Lower lobe of right lung (tissue), 2 donors: Measurements from ENCODE around the gene RTEL1. TPM values are rescaled to one million over a fixed set of nuclear protein-coding genes. Genes with fewer than 3 reads are reported as not detected.
A peak's percentile ranks its signal among the peaks of the same experiment; 100 is the strongest.
"Not testable (repeated sequence)": the region's sequence is repeated elsewhere in the genome, so short reads cannot be mapped to it uniquely, and the experiment has no call there.

Source experiments
- ATAC-seq, 2 donors: fragments of 200-7000 bp; cut with Tn5 transposase; one replicate each; pipeline ENCODE4 v1.9.1; 2020 to 2022; ENCODE audit warnings: mild to moderate bottlenecking in 2 of 2, moderate library complexity in 2 of 2
- DNase-seq: peaks from one replicate; pipeline ENCODE4 v3.0.0-alpha.2; 2020
- H3K27ac ChIP-seq: fragments of 200-600 bp; one replicate; pipeline ENCODE4 v1.8.0; 2022
- H3K27me3 ChIP-seq: fragments of 200-600 bp; one replicate; pipeline ENCODE4 v1.8.0; 2022; ENCODE audit warnings: low read depth
- H3K36me3 ChIP-seq: fragments of 200-600 bp; one replicate; pipeline ENCODE4 v1.8.0; 2022; ENCODE audit warnings: mild to moderate bottlenecking
- H3K4me1 ChIP-seq: fragments of 200-600 bp; one replicate; pipeline ENCODE4 v1.8.0; 2022
- H3K4me3 ChIP-seq: fragments of 200-600 bp; one replicate; pipeline ENCODE4 v1.8.0; 2022; ENCODE audit warnings: mild to moderate bottlenecking
- H3K9me3 ChIP-seq: fragments of 200-600 bp; one replicate; pipeline ENCODE4 v1.8.0; 2022
- intact Hi-C: fragments of 100-400 bp; cut with DNase I; formaldehyde crosslinking; loops from one replicate; pipeline ENCODE4 v1.11.0; 2022
- total RNA-seq: library from RNA; stranded (reverse); fragmentation: NEBNext Ultra II Directional; extraction: Animal tissue kit (Norgen Biotek cat#: 25700); gene quantifications from one replicate; pipeline ENCODE4 v1.2.1, GENCODE V29; 2021
- TF ChIP-seq, protein P1 (sequence below): fragments of 200-600 bp; IDR thresholded peaks from one replicate; pipeline ENCODE4 v1.8.0; 2022; ENCODE audit warnings: antibody characterized with exemption, mild to moderate bottlenecking
- donor health status: DM: no; HTN: yes; CAD: no; lungs with severe emphysema.

Gene RTEL1
- total RNA-seq, 1 donor from 2014 or later, result 23.8 TPM

- intact Hi-C loops, result no loop called here
Measured at GRCh38 chr20:63645218-63645617, 12.9 kb upstream of the RTEL1 start.

DNA sequence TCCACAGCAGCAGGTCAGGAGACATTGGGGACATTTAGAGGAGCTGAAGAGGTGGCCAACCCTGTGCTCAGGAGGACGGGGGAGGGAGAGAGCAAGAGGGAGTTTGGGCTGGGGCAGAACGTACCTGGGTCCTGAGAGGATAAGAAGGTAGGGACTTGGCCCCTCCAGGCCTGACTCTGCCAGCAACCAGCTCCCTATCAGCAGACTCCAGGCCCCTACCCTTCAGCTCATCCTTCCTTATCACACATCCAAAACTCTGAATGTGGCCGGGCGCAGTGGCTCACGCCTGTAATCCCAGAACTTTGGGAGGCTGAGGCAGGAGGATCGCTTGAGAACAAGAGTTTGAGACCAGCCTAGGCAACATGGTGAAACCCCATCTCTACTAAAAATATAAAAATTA, 9.9 kb upstream of the RTEL1 start:
- DNase-seq (no peak), ATAC-seq (no peak)
- H3K27ac ChIP-seq, result no peak overlapping the region
- no peaks in the 10 kb centered on the region for H3K36me3 ChIP-seq
- H3K4me3 ChIP-seq, result no peak overlapping the region
- TF ChIP-seq, protein P1, sequence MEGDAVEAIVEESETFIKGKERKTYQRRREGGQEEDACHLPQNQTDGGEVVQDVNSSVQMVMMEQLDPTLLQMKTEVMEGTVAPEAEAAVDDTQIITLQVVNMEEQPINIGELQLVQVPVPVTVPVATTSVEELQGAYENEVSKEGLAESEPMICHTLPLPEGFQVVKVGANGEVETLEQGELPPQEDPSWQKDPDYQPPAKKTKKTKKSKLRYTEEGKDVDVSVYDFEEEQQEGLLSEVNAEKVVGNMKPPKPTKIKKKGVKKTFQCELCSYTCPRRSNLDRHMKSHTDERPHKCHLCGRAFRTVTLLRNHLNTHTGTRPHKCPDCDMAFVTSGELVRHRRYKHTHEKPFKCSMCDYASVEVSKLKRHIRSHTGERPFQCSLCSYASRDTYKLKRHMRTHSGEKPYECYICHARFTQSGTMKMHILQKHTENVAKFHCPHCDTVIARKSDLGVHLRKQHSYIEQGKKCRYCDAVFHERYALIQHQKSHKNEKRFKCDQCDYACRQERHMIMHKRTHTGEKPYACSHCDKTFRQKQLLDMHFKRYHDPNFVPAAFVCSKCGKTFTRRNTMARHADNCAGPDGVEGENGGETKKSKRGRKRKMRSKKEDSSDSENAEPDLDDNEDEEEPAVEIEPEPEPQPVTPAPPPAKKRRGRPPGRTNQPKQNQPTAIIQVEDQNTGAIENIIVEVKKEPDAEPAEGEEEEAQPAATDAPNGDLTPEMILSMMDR, result no peak
- intact Hi-C loops, result no loop called here
- H3K9me3 ChIP-seq, result no peaks in the 10 kb centered on the region
- peaks cover 14% of the 10 kb centered on the region for H3K27me3 ChIP-seq
- peaks cover 17% of the 10 kb centered on the region for H3K4me1 ChIP-seq

More at GRCh38 chr20:63645218-63645617, 12.9 kb upstream of the RTEL1 start:
- Histone ChIP-seq H3K27ac (no peak overlapping the region), H3K9me3 (no peaks in the 10 kb centered on the region), H3K4me3 (no peak overlapping the region), H3K4me1 (peaks cover 9% of the 10 kb centered on the region), H3K27me3 (no peaks in the 10 kb centered on the region), H3K36me3 (no peaks in the 10 kb centered on the region)
- ATAC-seq, result no peak
- DNase-seq, result no peak
- TF ChIP-seq, protein P1, result no peak

- Histone ChIP-seq H3K4me3 (no peak overlapping the region), H3K27ac (no peak overlapping the region), H3K4me1 (peaks cover 23% of the 10 kb centered on the region), H3K36me3 (no peaks in the 10 kb centered on the region), H3K27me3 (peaks cover 14% of the 10 kb centered on the region), H3K9me3 (no peaks in the 10 kb centered on the region)
- TF ChIP-seq, protein P1, result no peak
- intact Hi-C loops, result no loop called here
- ATAC-seq (no peak), DNase-seq (no peak)
Measured at GRCh38 chr20:63648895-63649589, 9.1 kb upstream of the RTEL1 start.

DNA sequence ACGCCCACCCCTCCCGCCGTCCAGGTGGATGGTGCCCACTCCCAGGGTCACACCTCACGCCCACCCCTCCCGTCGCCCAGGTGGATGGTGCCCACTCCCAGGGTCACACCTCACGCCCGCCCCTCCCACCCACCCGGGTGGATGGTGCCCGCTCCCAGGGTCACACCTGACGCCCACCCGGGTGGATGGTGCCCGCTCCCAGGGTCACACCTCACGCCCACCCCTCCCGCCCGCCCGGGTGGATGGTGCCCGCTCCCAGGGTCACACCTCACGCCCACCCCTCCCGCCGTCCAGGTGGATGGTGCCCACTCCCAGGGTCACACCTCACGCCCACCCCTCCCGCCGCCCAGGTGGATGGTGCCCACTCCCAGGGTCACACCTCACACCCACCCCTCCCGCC, 7.6 kb upstream of the RTEL1 start:
- Histone ChIP-seq H3K27me3 (peaks cover 14% of the 10 kb centered on the region), H3K4me1 (peaks cover 29% of the 10 kb centered on the region)
- ATAC-seq, intact Hi-C loops, DNase-seq, H3K9me3 ChIP-seq, H3K27ac ChIP-seq, H3K36me3 ChIP-seq, H3K4me3 ChIP-seq: not testable (repeated sequence)

DNA sequence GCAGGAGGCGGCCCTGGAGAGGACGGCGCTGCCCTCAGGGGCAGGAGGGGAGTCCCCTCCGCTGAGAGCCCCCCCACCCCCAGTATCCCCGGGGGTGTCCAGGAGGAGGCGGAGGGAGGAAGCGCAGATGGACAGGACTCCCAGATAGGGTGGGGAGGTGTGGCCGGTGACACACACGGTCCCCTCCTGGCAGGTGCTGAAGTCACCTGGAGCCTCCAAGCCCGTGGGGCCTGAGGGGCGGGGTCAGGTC, 6.2 kb upstream of the RTEL1 start:
- no peak for DNase-seq
- H3K27ac ChIP-seq, result no peak overlapping the region

More for the DNA sequence above, 6.2 kb upstream of the RTEL1 start:
- TF ChIP-seq, protein P1, result no peak
- intact Hi-C loops, result no loop called here
- H3K4me3 ChIP-seq, result peak overlapping the region; percentile 66
- H3K36me3 ChIP-seq, result no peaks in the 10 kb centered on the region
- peaks cover 29% of the 10 kb centered on the region for H3K4me1 ChIP-seq
- no peaks in the 10 kb centered on the region for H3K9me3 ChIP-seq
- peaks cover 14% of the 10 kb centered on the region for H3K27me3 ChIP-seq
- ATAC-seq, result peak; percentile 5 to 43
